SK-N-MC (cell line): Measurements from ENCODE around the gene MMP27.

Source experiments
- EZH2 ChIP-seq: fragments of 200-600 bp; sonication (generic); IDR thresholded peaks from one replicate; pipeline ENCODE4 v1.6.1; 2017; ENCODE audit warnings: antibody characterized with exemption
- FOXP2 ChIP-seq: optimal IDR thresholded peaks from 2 replicates; pipeline ENCODE3; 2011; ENCODE audit warnings: mild to moderate bottlenecking, moderate library complexity; ENCODE audit not compliant: insufficient read depth; ENCODE audit errors: extremely low read length, control extremely low read depth
- POLR2AphosphoS5 ChIP-seq: IDR thresholded peaks from 2 replicates; pipeline ENCODE4 v1.6.1; 2012; ENCODE audit warnings: mild to moderate bottlenecking, low read depth, low read length, borderline replicate concordance

- TF ChIP-seq EZH2: no peak
- no peak for TF ChIP-seq POLR2AphosphoS5
- TF ChIP-seq FOXP2: no peak
Observed at GRCh38 chr11:102678022-102678421, 27.5 kb downstream of the MMP27 start.
